ENCODE results near the gene COBL. TPM values are rescaled to one million over a fixed set of nuclear protein-coding genes. Genes with fewer than 3 reads are reported as not detected.

The COBL gene
- total and polyA plus RNA-seq, 8 donors = 7.4 to 32.0 (median 16.8) TPM

- ATAC-seq (no peak), FAIRE-seq (no peak), DNase-seq (no peak)
- Histone ChIP-seq H3K4me1 (no peaks in the 10 kb centered on the region), H3K36me3 (no peaks in the 10 kb centered on the region), H3K4me3 (no peak overlapping the region), H3K27ac (no peak overlapping the region), H3K27me3 (no peaks in the 10 kb centered on the region), H3K9me3 (no peaks in the 10 kb centered on the region)
- WGBS, 2 donors = 98 to 99% methylated on average over 7 of the region's 7 CpGs
- no peak for TF ChIP-seq CTCF (IDR thresholded peaks at IDR 0.05)
- intact Hi-C loops (cut with DNase I) = loop anchor here in 1 of 3 donors (10.0 kb wide), 1 partner anchor 352 kb away; no protein-coding TSS in a partner anchor
Observed at GRCh38 chr7:51146816-51147586, 169.6 kb downstream of the COBL start.

- WGBS, 2 donors = 47 to 57% methylated on average over 7 of the region's 7 CpGs
- FAIRE-seq (no peak), ATAC-seq (peak in 1 of 4 donors; percentile 20), DNase-seq (no peak)
- no peaks in the 10 kb centered on the region for H3K9me3 ChIP-seq
- no peak overlapping the region for H3K27ac ChIP-seq
- peaks cover 21 to 23% (median 22%) of the 10 kb centered on the region in 3 donors for H3K4me1 ChIP-seq
- no peak for TF ChIP-seq CTCF (IDR thresholded peaks at IDR 0.05)
- H3K27me3 ChIP-seq = no peaks in the 10 kb centered on the region
- no peak overlapping the region for H3K4me3 ChIP-seq
- intact Hi-C loops (cut with DNase I) = loop anchor here in 1 of 3 donors (10.0 kb wide), 1 partner anchor 349 kb away; no protein-coding TSS in a partner anchor
- H3K36me3 ChIP-seq = no peaks in the 10 kb centered on the region
Observed at GRCh38 chr7:51144178-51144577, 172.4 kb downstream of the COBL start.

GRCh38 chr7:51142741-51143385 is 173.7 kb downstream of the COBL start:
- Histone ChIP-seq H3K4me3 (no peak overlapping the region), H3K27ac (no peak overlapping the region), H3K9me3 (no peaks in the 10 kb centered on the region), H3K36me3 (no peaks in the 10 kb centered on the region), H3K4me1 (peaks cover 29 to 36% (median 33%) of the 10 kb centered on the region in 3 donors), H3K27me3 (no peaks in the 10 kb centered on the region)
- WGBS, 2 donors = 86 to 87% methylated on average over 6 of the region's 6 CpGs
- DNase-seq (no peak), ATAC-seq (no peak), FAIRE-seq (no peak)
- intact Hi-C loops (cut with DNase I) = loop anchor here in 1 of 3 donors (10.0 kb wide), 1 partner anchor 348 kb away; no protein-coding TSS in a partner anchor
- no peak for TF ChIP-seq CTCF (IDR thresholded peaks at IDR 0.05)

- H3K36me3 ChIP-seq = no peaks in the 10 kb centered on the region
- no peaks in the 10 kb centered on the region for H3K27me3 ChIP-seq
- no peak overlapping the region for H3K4me3 ChIP-seq
- no peak for FAIRE-seq
- peak overlapping the region in 2 of 4 donors; percentile 17 to 43 for H3K27ac ChIP-seq
- TF ChIP-seq CTCF (IDR thresholded peaks at IDR 0.05) = peak in 3 of 4 donors; percentile 29 to 45 (median 35)
- ATAC-seq = peak; percentile 47 to 79 (median 73)
- DNase-seq = peak in 1 of 6 donors; percentile 23
- WGBS, 2 donors = 10 to 17% methylated on average over 4 of the region's 4 CpGs
- intact Hi-C loops (cut with DNase I) = loop anchor here in 1 of 3 donors (10.0 kb wide), 1 partner anchor 347 kb away; no protein-coding TSS in a partner anchor
- H3K4me1 ChIP-seq = peaks cover 29 to 37% (median 33%) of the 10 kb centered on the region in 3 donors
- no peaks in the 10 kb centered on the region for H3K9me3 ChIP-seq
Observed at GRCh38 chr7:51141451-51142003, 175.1 kb downstream of the COBL start.
